Measurements from ENCODE around the gene ABCD1.

DNA sequence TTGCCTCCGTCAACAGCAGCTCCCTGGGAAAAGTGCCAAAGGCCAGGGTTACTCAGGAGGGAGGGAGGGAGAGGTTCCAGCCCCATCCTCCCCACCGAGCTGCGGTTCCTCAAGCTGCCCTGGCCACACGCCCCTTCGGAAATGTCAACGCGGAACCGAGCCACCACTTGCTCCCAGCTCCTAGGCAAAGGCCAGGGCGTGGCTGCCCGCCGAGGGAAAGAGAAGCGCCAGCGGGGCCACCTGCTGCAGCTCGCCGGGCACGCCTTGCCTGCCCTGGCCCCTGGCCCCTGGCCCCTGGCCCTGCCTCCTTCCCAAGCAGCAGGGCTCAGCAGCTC, 21.7 kb upstream of the ABCD1 start:
- TF ChIP-seq EZH2 (IDR thresholded peaks at IDR 0.05; ENCODE audit: borderline replicate concordance, insufficient read depth, low read length, poor library complexity, severe bottlenecking) (no peak), TAF1 (IDR thresholded peaks at IDR 0.05; ENCODE audit: low read depth) (no peak), POLR2AphosphoS5 (IDR thresholded peaks at IDR 0.05) (no peak), EP300 (conservative IDR thresholded peaks at IDR 0.05; ENCODE audit: poor library complexity, severe bottlenecking) (no peak), RAD21 (conservative IDR thresholded peaks at IDR 0.05) (no peak), SMC3 (conservative IDR thresholded peaks at IDR 0.05; ENCODE audit: poor library complexity) (no peak)
- TF ChIP-seq, protein P1, sequence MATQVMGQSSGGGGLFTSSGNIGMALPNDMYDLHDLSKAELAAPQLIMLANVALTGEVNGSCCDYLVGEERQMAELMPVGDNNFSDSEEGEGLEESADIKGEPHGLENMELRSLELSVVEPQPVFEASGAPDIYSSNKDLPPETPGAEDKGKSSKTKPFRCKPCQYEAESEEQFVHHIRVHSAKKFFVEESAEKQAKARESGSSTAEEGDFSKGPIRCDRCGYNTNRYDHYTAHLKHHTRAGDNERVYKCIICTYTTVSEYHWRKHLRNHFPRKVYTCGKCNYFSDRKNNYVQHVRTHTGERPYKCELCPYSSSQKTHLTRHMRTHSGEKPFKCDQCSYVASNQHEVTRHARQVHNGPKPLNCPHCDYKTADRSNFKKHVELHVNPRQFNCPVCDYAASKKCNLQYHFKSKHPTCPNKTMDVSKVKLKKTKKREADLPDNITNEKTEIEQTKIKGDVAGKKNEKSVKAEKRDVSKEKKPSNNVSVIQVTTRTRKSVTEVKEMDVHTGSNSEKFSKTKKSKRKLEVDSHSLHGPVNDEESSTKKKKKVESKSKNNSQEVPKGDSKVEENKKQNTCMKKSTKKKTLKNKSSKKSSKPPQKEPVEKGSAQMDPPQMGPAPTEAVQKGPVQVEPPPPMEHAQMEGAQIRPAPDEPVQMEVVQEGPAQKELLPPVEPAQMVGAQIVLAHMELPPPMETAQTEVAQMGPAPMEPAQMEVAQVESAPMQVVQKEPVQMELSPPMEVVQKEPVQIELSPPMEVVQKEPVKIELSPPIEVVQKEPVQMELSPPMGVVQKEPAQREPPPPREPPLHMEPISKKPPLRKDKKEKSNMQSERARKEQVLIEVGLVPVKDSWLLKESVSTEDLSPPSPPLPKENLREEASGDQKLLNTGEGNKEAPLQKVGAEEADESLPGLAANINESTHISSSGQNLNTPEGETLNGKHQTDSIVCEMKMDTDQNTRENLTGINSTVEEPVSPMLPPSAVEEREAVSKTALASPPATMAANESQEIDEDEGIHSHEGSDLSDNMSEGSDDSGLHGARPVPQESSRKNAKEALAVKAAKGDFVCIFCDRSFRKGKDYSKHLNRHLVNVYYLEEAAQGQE (IDR thresholded peaks at IDR 0.05; ENCODE audit: borderline replicate concordance), result no peak
- TF ChIP-seq, protein P2, sequence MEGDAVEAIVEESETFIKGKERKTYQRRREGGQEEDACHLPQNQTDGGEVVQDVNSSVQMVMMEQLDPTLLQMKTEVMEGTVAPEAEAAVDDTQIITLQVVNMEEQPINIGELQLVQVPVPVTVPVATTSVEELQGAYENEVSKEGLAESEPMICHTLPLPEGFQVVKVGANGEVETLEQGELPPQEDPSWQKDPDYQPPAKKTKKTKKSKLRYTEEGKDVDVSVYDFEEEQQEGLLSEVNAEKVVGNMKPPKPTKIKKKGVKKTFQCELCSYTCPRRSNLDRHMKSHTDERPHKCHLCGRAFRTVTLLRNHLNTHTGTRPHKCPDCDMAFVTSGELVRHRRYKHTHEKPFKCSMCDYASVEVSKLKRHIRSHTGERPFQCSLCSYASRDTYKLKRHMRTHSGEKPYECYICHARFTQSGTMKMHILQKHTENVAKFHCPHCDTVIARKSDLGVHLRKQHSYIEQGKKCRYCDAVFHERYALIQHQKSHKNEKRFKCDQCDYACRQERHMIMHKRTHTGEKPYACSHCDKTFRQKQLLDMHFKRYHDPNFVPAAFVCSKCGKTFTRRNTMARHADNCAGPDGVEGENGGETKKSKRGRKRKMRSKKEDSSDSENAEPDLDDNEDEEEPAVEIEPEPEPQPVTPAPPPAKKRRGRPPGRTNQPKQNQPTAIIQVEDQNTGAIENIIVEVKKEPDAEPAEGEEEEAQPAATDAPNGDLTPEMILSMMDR (IDR thresholded peaks at IDR 0.05; ENCODE audit: poor library complexity, severe bottlenecking), result no peak

All from neural cell (in vitro differentiated cells).